K562 (cell line): ENCODE data around the gene A1BG. TPM values are rescaled to one million over a fixed set of nuclear protein-coding genes. Genes with fewer than 3 reads are reported as not detected.

Experiments used
- ARID3A ChIP-seq: IDR thresholded peaks from 2 replicates; pipeline ENCODE4 v1.6.1; 2012; ENCODE audit warnings: low read depth, low read length, improper control_type of control experiment, borderline replicate concordance
- ATF2 ChIP-seq: sonication (generic); formaldehyde crosslinking; IDR thresholded peaks from 2 replicates; pipeline ENCODE4 v1.8.1; 2022; ENCODE audit warnings: missing genetic modification reagents
- E2F5 ChIP-seq: sonication (generic); formaldehyde crosslinking; IDR thresholded peaks from 2 replicates; pipeline ENCODE4 v1.8.0; 2022; ENCODE audit warnings: mild to moderate bottlenecking, missing genetic modification reagents
- FOXA3 ChIP-seq, 2 experiments: fragments of 450-650 bp in 1 of 2; sonication (generic) in 1 of 2; formaldehyde crosslinking; IDR thresholded peaks in 1 of 2; conservative IDR thresholded peaks in 1 of 2; 2 replicates each; pipeline versions ENCODE4 v1.4.0 to v1.8.0; 2020 to 2022; ENCODE audit warnings: mild to moderate bottlenecking in 2 of 2, missing genetic modification reagents in 1 of 2
- KAT8 ChIP-seq: fragments of 450-650 bp; IDR thresholded peaks from 2 replicates; pipeline ENCODE4 v1.6.1; 2016; ENCODE audit warnings: low read depth, mild to moderate bottlenecking
- MBD2 ChIP-seq: sonication (generic); IDR thresholded peaks from 2 replicates; pipeline ENCODE4 v1.6.1; 2016; ENCODE audit warnings: low read depth, borderline replicate concordance
- PCBP1 ChIP-seq: fragments of 200-400 bp; formaldehyde crosslinking; IDR thresholded peaks from 2 replicates; pipeline ENCODE4 v1.6.1; 2018; ENCODE audit warnings: mild to moderate bottlenecking, low read depth, low read length; ENCODE audit not compliant: poor library complexity, severe bottlenecking
- PML ChIP-seq: IDR thresholded peaks from 2 replicates; pipeline ENCODE4 v1.6.1; 2012; ENCODE audit warnings: low read length, inconsistent platforms
- PURB ChIP-seq: sonication (generic); formaldehyde crosslinking; IDR thresholded peaks from 2 replicates; pipeline ENCODE4 v1.9.0; 2021; ENCODE audit warnings: low read depth, mild to moderate bottlenecking, missing genetic modification reagents
- STAT5A ChIP-seq: IDR thresholded peaks from 2 replicates; pipeline ENCODE4 v1.6.1; 2012; ENCODE audit warnings: low read length, inconsistent platforms, borderline replicate concordance
- UBTF ChIP-seq, 2 experiments: IDR thresholded peaks; 2 replicates each; pipeline ENCODE4 v1.6.1; 2012; ENCODE audit warnings: improper control_type of control experiment in 2 of 2, low read depth in 2 of 2, low read length in 2 of 2, borderline replicate concordance in 1 of 2
- ZSCAN29 ChIP-seq: fragments of 450-650 bp; IDR thresholded peaks from 2 replicates; pipeline ENCODE4 v1.6.1; 2017
- polyA plus RNA-seq, 8 experiments: library from polyadenylated mRNA; depleted of rRNA in 4 of 8; stranded (reverse) in 5 of 8; unstranded in 3 of 8; fragments of >200 nt; fragmentation: Nextera tagmentation in 2 of 8; fragmentation: Illumina TruSeq in 1 of 8; extraction: Ambion mirVana in 2 of 8; extraction: Trizol in 1 of 8; gene quantifications; 2 replicates each; pipeline versions ENCODE4 v1.2.1 to v1.2.3, GENCODE V29; 2011 to 2014; ENCODE audit warnings: inconsistent platforms in 1 of 8, missing spikeins in 1 of 8
- total RNA-seq, 7 experiments: library from RNA; depleted of rRNA in 6 of 7; stranded (reverse); fragments of >200 nt in 6 of 7; fragmentation: Illumina TruSeq in 2 of 7; extraction: Trizol in 2 of 7; gene quantifications; 2 replicates each; pipeline versions ENCODE4 v1.2.1 to v1.2.3, GENCODE V29; 2011 to 2021; ENCODE audit warnings: low replicate concordance in 1 of 7

A1BG gene
- total and polyA plus RNA-seq, 9 of the 15 experiments (the other 6 are each of a cell fraction or from before 2014, with no cell fraction given) = 0.10 to 19.8 (median 2.6) TPM

- 0 out of 2 replicates have a peak, but pooled peaks have one; percentile 56 for TF ChIP-seq E2F5
- no peak for TF ChIP-seq PURB (CRISPR knock-in tag)
- TF ChIP-seq UBTF (IDR thresholded peaks at IDR 0.05; ENCODE audit: borderline replicate concordance in 1 of 2, low read depth in 2 of 2, low read length in 2 of 2) = no peak
- no peak for TF ChIP-seq KAT8
- peak; percentile 91; the same call in 1 of the 2 replicates for TF ChIP-seq MBD2
- TF ChIP-seq STAT5A = no peak
- peak; percentile 59; the same call in 1 of the 2 replicates for TF ChIP-seq PML
- no peak for TF ChIP-seq FOXA3 (CRISPR knock-in tag; conservative IDR thresholded peaks at IDR 0.05 in 1 of 2, IDR thresholded peaks at IDR 0.05 in 1 of 2)
- no peak for TF ChIP-seq ATF2
- no peak for TF ChIP-seq ARID3A
- TF ChIP-seq ZSCAN29 = no peak
- peak; percentile 40 for TF ChIP-seq PCBP1
Observed at GRCh38 chr19:58400916-58401839, 47.9 kb upstream of the A1BG start (continued).
